Right kidney (tissue), 9 donors: ENCODE results near the gene GAN.

Experiments used
- DNase-seq: peaks from one replicate; pipeline ENCODE4 v3.0.0-alpha.2; 2016
- long read RNA-seq, 8 donors: transcript quantifications; one replicate each; lab custom pipeline, GENCODE V29; 2026

The GAN gene, protein sequence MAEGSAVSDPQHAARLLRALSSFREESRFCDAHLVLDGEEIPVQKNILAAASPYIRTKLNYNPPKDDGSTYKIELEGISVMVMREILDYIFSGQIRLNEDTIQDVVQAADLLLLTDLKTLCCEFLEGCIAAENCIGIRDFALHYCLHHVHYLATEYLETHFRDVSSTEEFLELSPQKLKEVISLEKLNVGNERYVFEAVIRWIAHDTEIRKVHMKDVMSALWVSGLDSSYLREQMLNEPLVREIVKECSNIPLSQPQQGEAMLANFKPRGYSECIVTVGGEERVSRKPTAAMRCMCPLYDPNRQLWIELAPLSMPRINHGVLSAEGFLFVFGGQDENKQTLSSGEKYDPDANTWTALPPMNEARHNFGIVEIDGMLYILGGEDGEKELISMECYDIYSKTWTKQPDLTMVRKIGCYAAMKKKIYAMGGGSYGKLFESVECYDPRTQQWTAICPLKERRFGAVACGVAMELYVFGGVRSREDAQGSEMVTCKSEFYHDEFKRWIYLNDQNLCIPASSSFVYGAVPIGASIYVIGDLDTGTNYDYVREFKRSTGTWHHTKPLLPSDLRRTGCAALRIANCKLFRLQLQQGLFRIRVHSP
- long read RNA-seq, donor 1, full-length matches to known transcripts, result 1 of 1 reads
- long read RNA-seq, donor 1, partial matches to known transcripts, result 0 of 1 reads
- long read RNA-seq, donor 1, other reads (novel, unspliced or antisense), result 0 of 1 reads
- long read RNA-seq, donor 2, result 0 reads
- long read RNA-seq, donor 3, result 0 reads
- long read RNA-seq, donor 4, result 0 reads
- long read RNA-seq, donor 5, result 0 reads
- long read RNA-seq, donor 6, result 0 reads
- long read RNA-seq, donor 7, result 0 reads
- long read RNA-seq, donor 8, result 0 reads

DNA sequence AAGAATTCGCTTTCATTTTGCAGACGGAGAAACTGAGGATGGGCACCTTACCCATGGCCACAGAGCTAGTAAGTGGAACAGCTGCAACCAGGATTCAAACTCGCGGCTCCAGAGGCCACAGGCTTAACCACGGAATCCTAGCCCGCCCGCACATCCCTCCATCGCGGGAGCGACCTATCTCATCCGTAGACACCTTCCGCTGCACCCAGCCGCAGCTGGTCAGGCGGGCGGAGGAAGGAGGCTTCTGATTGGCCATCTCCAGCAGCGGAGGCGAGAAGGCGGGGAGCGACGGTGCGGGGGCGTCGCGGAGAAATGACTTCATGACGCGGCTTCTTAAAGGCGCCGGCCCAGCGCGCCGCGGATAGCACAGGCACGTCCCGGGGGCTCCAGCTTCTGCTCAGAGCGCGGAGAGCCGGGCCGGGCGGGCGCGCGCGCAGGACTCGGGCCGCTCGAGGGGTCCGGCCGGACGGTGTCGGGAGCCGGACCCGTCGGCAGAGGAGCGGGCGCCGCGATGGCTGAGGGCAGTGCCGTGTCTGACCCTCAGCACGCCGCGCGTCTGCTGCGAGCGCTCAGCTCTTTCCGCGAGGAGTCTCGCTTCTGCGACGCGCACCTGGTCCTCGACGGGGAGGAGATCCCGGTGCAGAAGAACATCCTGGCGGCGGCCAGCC lies at the start of gene GAN:
Gene GAN, plus strand, starts transcription at position 360 of the 668 bp plus-strand sequence. Its CDS starts 152 bp downstream, at position 512.
- DNase-seq, result peak; percentile 97

DNA sequence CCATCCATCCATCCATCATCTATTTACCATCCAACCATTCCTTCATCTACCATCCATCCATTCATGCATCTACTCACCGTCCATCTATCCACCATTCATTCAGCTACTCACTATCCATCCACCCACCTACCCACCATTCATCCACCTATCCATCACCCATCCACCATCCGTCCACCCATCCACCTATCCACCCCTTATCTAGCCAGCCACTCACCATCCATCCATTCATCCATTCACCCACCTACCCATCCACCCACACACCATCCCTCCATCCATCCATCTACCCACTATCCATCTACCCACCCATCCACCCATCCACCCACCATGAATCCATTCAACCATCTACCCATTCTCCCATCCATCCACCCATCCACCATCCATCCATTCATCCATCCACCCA lies 49.7 kb upstream of the GAN start:
- no peak for DNase-seq

DNA sequence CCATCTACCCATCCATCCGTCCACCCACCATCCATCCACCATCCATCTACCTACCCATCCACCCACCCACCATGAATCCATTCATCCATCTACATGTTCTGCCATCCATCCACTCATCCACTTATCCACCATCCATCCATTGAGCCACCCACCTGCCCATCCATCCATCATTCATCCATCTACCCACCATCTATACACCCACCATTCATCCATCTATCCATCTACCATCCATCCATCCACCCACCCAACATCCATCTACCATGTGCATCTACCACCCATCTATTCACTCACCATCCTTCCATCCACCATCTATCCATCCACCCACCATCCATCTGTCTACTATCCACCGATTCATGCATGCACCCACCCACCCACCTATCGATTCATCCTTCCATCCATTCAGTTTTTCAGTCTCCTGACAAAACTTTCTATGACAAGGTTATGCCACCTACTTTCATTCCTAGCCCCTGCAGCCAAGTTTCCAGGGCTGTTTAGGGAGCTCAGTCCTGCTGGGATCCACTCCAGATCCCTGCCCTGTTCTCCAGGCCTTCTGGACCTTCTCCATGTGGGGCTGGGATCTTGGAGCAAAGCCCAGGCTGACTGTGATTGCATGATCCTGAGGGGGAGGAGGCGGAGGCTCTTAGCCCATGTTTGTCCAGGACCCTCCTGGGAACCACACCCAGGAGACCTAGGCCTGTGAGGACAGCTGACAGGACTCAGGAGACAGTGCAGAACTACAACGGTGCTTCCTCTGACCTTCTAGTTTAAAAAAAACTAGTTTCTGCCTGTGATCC lies 48.9 kb upstream of the GAN start:
- no peak for DNase-seq

DNA sequence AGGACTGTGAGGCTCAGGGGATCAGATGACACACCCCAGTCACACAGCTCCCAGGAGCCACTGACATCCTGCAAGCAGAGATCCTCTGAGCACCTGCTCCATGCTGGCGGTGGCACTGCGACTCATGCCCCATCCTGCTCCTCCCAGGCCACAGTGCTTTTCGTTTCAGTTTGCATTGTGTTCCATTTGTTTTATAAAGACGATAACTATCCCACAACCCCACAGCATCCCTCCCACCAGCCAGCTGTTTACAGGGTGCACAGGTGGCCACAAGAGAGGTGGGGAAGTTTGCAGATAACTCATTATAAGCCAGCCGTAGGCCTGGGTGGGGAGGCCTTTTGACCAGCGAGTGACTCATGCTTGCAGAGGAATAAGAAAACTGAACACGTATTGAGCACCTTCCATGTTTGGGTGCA lies 48.1 kb upstream of the GAN start:
- DNase-seq, result no peak

DNA sequence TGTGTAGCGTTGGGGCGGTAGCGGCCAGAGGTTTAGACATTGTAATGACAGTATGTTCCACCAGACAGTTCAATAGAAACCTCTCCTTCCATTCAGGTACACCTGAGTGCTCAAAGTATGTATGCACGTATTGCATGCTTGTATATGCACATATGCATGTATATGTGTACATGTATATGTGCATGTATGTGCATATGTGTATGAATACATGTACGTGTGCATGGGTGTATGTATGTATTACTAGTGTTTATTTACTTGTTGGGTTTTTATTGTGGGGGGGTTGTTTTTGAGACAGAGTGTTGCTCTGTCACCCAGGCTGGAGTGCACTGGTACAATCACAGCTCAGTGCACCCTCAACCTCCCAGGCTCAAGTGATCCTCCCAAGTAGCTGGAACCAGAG lies 46.3 kb upstream of the GAN start:
- no peak for DNase-seq

DNA sequence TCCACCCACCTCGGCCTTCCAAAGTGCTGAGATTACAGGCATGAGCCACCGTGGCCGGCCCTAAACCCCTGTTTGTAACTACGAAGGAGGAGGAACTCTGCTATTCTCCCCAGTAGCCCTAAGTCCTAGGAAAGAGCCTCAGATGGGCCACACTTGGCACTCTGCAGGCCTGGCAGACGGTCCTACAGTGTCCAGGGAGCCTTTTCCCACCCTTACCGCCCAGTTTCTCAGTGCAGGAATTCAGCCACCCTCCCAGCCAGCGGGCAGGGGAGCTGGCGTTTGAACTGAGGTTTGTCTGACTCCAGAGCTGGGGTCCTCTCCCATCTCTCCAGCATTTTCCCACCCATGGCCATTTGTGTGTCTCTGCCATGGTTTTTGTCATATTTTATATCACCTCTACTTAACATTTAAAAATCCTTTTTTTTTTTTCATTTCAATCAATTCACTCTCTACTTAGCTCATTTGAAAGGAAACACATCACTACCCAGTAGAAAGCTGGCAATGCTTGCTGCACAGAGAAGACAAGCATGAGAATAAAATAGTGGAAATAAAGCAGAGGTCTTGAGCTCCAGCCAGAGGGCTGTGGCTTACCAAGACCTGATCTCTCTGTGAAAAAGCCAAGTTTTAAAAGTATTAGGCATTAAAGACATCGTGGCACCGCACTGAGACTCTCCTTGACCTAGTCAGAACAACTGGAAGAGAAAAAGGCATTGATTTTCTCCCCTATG lies 41.4 kb upstream of the GAN start:
- no peak for DNase-seq

DNA sequence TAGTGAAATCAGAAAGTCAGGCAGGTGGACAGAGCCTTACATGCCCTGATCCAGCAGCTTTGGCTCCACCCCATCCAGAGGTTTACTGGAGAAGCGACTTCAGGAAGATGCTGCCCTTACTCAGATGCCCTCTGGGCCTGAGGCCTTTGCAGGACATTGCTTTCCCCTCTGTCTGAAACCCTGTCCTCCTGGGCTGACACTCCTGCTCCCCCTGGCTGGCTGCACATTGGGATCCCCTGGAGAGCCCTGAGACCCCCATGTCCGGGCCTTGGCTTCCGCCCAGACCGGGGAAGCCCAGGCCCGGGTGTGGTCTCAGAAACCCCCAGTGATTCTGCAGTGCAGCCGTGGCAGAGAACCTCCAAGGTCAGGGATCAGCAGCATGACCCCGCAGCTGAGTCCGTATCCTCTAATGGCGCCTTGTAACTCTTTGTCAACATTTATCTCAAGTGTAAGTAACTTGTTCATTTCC lies 39.7 kb upstream of the GAN start:
- DNase-seq, result no peak

DNA sequence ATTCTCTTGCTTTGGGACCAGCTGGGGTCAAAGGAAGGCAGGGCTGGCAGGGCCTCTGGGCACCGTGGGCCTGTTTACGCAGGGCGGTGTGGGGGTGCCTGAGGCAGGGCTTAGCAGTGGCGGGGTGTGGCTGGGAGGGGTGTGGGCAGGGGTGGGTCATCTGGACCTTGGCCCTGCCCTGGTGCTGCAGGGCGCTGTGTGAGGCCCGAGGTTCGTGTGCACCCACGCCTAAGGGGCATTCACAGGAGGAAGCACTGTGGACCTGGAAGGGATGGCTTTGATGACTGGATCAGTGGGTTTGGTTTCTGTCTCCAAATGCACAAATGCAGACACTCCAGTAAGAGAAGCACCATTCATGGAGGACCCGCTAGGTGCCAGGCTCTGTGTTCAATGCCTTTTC lies 39.0 kb upstream of the GAN start:
- no peak for DNase-seq

DNA sequence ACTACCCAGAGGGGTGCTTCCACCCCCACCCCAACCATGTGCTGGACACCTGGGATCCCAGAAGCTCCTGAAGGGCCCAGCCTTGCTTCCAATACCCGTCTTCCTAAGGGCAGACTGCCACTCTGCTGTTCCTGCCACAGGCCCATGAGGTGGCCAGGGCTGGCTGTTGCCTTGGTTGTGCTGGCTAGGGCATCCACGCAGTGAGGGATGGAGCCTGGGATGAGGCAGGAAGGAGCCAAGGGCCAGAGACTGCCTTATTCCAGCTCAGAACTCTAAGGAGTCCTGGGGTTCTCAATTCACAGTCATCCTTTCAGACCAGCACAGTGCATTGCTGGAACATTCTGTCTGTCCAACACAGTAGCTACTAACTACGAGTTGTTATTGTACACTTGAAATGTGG lies 38.4 kb upstream of the GAN start:
- no peak for DNase-seq

DNA sequence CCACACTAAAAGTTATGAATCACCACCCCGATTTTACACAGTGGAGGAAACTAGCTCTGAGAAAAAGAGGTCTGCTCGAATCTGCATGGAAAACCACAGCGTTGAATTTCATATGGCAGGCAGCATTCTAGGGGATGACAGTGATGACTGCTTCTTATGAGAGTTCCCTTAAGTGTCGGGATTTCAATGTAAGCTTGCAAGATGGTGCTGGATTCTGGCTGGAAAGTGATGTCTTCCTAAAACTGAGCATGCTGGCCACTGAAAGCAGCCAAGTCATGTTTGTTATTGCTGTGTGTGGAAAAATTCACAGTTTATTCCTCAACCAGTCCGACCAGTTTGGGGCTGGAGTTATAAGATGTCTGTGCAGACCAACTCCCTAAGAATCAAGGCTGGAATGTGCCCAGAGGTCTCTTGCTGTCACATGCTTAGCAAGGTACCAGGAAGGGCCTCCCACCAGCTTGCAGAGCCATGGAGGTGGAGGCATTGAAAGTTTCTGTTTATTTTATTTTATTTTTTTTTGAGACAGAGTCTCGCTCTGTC lies 37.2 kb upstream of the GAN start:
- no peak for DNase-seq

DNA sequence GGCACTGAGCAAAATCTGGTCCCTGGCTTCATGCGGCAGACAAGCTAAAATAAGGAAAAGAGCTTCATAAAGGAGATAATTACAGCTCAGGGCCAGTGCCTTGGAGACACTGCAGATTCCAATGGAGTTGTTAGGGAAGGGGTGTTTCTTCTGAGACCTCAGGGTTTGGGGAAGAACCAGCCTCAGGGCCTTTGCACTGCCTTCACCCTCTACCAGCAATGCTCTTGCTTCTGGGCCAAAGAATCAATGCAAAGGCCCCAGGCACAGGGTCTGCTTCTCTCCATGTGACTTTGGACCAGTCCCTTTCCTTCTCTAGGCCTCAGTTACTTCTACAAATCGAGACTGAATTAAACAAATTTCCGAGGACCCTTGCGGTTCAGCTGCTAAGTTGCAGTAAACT lies 36.2 kb upstream of the GAN start:
- no peak for DNase-seq

DNA sequence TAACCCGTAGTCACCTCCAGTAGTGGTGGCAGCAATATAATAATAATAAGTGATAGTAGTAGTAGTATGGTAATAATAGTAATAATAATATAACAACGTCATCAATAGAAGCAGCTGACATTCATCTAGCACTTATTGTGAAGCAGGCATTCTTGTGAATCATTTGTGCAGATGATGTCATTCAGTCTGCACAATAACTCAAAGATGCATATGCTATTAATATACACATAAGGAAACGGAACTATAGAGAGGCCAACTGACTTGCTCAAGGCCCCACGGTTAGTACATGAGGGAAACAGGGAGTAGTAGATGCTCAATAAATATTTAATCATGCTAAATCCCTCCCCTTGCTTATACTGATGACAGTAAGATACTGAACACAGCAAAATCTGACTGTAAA lies 35.4 kb upstream of the GAN start:
- DNase-seq, result no peak

DNA sequence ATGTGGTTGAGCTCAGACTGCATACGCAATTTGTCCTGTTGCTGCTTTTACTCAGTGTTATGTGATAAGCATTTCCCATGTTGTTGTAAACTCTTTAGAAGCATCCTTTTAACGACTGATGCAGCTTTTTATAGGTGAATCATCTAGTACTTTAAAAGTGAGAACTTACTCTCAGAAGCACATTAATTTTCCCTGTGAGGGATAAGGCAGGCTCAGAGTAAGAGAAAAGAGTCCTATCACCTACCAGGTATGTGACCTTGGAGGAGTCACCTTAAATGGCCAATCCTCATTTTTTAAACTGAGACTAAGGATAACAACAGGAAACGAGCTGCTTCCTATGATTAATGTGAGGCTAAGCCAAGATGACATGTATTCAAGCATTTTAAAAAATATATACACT lies 34.4 kb upstream of the GAN start:
- no peak for DNase-seq

DNA sequence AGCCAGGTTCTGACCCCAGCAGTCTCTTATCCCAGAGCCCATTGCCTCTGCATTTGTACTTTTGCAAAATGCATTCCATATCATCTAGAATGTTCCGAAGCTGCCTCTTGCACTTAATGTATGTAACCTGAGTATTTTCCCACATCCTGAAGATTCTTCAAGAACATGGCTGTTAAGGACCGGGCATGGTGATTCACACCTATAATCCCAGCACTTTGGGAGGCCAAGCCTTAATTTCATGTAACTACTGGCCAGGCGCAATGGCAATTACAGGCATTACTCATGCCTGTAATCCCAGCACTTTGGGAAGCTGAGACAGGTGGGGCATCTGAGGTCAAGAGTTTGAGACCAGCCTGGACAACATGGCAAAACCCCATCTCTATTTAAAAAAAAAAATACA lies 31.7 kb upstream of the GAN start:
- DNase-seq, result no peak

DNA sequence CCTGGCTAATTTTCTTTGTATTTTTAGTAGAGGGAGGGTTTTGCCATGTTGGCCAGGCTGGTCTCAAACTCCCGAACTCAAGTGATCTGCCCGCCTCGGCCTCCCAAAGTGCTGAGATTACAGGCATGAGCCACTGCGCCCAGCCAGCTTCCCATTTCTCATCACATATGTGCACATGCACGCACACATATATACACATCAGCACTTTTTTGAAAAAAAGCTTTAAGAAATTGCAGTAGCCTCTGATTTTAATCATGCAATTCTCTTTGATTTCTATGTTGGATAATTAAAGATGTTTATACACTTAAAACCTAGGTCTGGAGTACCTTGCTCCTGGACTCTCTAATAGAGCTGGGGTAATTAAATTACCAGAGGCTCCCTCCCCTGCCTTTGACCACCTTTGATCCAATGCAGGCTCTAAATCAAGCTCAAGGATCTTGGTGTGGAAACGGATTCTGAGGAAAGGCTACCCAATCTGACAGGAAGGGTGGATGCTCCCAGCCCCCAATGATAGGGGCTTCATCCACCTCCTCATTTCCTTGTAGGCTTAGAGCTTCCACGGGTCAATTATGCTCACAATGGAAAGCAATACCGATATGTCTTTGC lies 29.7 kb upstream of the GAN start:
- no peak for DNase-seq

DNA sequence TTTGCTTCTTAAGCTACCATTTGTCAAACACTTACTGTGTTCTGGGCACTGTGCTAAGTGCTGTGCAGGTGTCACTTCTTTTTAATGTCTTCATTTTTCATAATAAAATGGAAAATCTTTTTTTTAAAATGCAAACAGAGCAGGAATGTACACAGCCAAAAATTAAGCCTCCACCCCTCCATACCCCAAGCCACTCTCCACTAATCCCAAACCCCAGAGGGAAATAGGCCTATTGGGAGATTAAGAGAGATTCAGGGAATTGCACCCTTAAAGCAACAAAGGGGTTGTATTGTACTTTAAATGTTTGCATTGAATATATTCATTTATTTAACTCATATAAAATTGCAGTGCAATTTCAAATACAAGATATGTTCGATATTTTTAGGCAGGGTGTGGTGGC lies 28.6 kb upstream of the GAN start:
- DNase-seq, result no peak

DNA sequence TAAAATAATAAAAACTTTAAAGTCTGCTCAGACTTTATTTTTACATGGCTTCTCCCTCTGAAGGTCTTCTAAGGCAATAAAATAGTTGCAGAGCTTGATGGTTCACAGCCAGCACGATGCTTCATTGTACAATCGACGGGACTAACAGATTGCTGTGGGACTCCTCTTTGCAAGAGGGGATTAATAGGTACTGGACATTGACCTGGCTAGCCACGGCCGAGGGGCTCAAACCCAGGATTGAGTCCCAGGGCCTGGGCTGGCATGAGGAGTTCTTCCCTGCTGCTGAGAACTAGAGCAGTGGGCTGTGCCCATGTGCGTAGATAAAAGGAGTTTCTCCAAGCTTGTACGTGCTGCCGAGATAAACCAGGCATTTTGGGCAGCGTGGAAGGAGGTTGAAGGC lies 23.6 kb upstream of the GAN start:
- DNase-seq, result no peak

DNA sequence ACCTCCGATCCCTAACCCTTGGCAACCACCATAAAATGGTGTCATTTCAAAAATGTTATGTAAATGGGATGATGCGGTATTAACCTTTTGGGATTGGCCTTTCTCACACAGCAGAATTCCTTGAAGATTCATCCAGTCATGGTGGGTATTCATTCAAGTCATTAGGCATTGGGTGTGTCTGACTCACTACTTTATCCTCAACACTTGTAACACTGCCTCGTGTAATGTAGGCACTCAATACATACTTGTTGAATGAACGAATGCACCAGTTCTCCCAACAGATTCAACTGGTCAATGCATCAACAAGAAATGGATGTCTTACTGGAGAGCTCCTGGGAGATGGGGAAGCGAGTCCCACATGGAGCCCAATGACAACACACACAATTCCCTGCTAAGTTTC lies 21.8 kb upstream of the GAN start:
- no peak for DNase-seq

DNA sequence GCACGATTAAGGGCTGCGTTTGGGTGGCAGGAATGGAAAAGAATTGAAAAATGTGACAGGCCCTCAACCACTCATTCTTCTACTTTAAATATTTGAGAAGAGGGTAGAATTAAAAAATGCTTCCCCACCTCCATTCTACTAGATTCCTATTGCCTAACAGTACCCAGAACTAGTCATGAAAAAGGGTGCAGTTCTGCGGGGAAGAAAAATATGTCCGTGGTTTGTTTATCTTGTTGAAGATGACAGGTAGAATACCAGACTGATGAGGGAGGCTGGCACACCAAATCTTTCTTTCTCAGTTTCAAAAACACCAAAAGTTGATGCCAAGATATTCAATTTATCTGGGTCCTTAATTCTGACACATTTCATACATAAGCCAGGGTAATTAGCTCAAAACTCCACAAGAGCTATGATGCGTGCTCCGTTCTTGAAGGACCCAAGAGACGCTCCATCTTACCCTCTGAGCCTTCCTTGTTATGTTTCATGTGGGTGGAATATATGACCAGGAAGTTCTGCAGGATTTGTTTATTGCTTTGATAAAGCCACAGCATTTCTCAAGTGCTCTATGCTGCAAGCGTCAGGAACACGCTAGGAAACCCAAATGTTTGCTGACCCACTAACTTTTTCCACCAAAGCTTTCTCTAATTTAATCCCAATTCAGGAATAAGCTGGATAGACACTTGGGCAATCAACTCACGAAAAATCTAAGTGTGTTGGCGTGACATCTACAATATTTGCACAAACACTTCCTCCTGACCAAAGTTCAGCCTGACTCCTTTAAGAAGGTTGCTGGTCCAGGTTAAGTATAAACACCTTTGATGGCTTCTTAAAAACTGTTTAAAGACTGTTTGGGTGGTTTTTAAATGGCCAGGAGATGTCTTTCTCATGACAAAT lies 20.6 kb upstream of the GAN start:
- no peak for DNase-seq

DNA sequence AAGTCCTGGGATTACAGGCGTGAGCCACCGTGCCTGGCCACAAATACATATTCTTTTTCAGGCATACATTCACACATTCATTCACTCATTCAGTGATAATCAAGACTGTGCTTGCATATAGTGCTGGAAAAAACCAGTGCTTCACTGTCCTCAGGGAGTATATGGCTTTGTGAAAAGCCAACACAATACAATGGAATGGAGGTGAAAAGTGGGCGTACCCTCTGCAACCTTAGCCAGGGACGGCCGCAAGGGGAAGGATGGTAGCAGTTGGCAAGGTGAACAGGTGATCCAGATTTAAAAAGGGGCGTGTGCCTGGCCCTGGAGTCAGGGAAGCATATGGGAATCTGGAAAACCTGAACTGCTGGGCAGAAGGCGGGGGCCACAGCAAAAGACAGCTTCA lies 18.1 kb upstream of the GAN start:
- no peak for DNase-seq
